ENCODE measurements around the gene ODF2. TPM values are rescaled to one million over a fixed set of nuclear protein-coding genes. Genes with fewer than 3 reads are reported as not detected.

The ODF2 gene
- total and polyA plus RNA-seq, 2 of the 8 experiments (the other 6 are each of a cell fraction or from before 2014, with no cell fraction given) = 5.6 to 17.9 TPM

GRCh38 chr9:128503870-128504269, 48.1 kb downstream of the ODF2 start:
- H2BK12ac ChIP-seq (ENCODE audit: low read depth, low read length) = no peak overlapping the region
- no peak overlapping the region for H3K18ac ChIP-seq (ENCODE audit: extremely low read depth, low read length)
- peaks cover 0 to 3% (median 0%) of the 10 kb centered on the region in 4 experiments; a peak in 3 of 7 replicates for H3K4me1 ChIP-seq (replicated peaks in 1 of 4; ENCODE audit: control insufficient read depth in 3 of 4, insufficient read depth in 4 of 4, low read length in 3 of 4)
- no peak overlapping the region for H3K56ac ChIP-seq (replicated peaks; ENCODE audit: insufficient read length, low read depth, low read length)
- CTCF ChIA-PET (ENCODE audit: partially characterized antibody) = interaction anchor here (0.6 to 1.0 kb wide), 2 partner anchors 65 to 155 kb away, joined by 3 to 4 read pairs; no protein-coding TSS in a partner anchor
- H2BK20ac ChIP-seq (ENCODE audit: low read length) = no peak overlapping the region
- no peak overlapping the region for H2AK5ac ChIP-seq (ENCODE audit: low read depth, low read length)
- H3K79me2 ChIP-seq (ENCODE audit: control insufficient read depth in 1 of 2, insufficient read depth in 2 of 2, low read length in 2 of 2) = no peaks in the 10 kb centered on the region
- 0 out of 2 replicates have a peak overlapping the region, but pooled peaks have one; percentile 71 for H4K8ac ChIP-seq (ENCODE audit: extremely low read depth, insufficient read depth, low read length)
- no peak for TF ChIP-seq RAD21 (IDR thresholded peaks at IDR 0.05 in 1 of 2, conservative IDR thresholded peaks at IDR 0.05 in 1 of 2; ENCODE audit: low read depth in 2 of 2, low read length in 2 of 2)
- H3K79me1 ChIP-seq (ENCODE audit: low read depth, low read length) = no peaks in the 10 kb centered on the region
- H3K14ac ChIP-seq (ENCODE audit: insufficient read length) = no peak overlapping the region
- no peak overlapping the region for H2BK120ac ChIP-seq (replicated peaks; ENCODE audit: low read depth, low read length)
- no peak overlapping the region for H4K91ac ChIP-seq (replicated peaks; ENCODE audit: insufficient read length, low read length)
- POLR2A ChIA-PET (ENCODE audit: partially characterized antibody) = interaction anchor here (0.8 to 2.0 kb wide), 4 partner anchors 9 to 309 kb away, joined by 3 to 7 read pairs (median 4); partner anchors contain the start of genes GOLGA2 and SWI5
- H3K23ac ChIP-seq (ENCODE audit: insufficient read length) = no peak overlapping the region
- H4K5ac ChIP-seq (ENCODE audit: insufficient read length, low read depth, low read length) = no peak overlapping the region
- peaks cover 9% of the 10 kb centered on the region; the same call in 1 of the 2 replicates for H3K23me2 ChIP-seq (ENCODE audit: low read depth, low read length)
- peaks cover 0 to 2% of the 10 kb centered on the region in 2 experiments for H4K20me1 ChIP-seq (replicated peaks in 1 of 2; ENCODE audit: control insufficient read depth in 1 of 2, insufficient read depth in 2 of 2, low read length in 2 of 2)
- WGBS, 2 experiments (ENCODE audit: extremely low coverage in 1 of 2, insufficient coverage in 1 of 2, insufficient read length in 1 of 2, insufficient replicate concordance in 2 of 2, low coverage in 1 of 2, low lambda C conversion rate in 2 of 2, missing lambda C conversion rate in 1 of 2) = 69% methylated on average over 11 of the region's 11 CpGs; no CpG with 5 or more reads in 1 of the 2 experiments
- H2BK5ac ChIP-seq (ENCODE audit: low read depth, low read length) = no peak overlapping the region
- FAIRE-seq (no peak), DNase-seq (ENCODE audit: low read depth in 1 of 2, low spot score in 2 of 2) (no peak)
- no peaks in the 10 kb centered on the region for H3K27me3 ChIP-seq (replicated peaks in 1 of 4; ENCODE audit: control insufficient read depth in 3 of 4, extremely low read depth in 1 of 4, insufficient read depth in 3 of 4, low read length in 3 of 4)
- H3K9me3 ChIP-seq (ENCODE audit: insufficient read depth in 2 of 2, low read depth in 1 of 2, low read length in 1 of 2) = no peaks in the 10 kb centered on the region
- H3K9ac ChIP-seq (replicated peaks in 1 of 4; ENCODE audit: extremely low read depth in 1 of 4, low read depth in 3 of 4, low read length in 3 of 4) = no peak overlapping the region
- no peak overlapping the region for H3K4ac ChIP-seq (replicated peaks; ENCODE audit: insufficient read length, low read depth, low read length)
- H3K4me2 ChIP-seq (ENCODE audit: insufficient read depth in 1 of 2, low read depth in 2 of 2, low read length in 2 of 2) = peak overlapping the region; percentile 90 to 92
- H3K27ac ChIP-seq (ENCODE audit: low read depth, low read length) = no peak overlapping the region
- peak overlapping the region; percentile 77 to 99 (median 94); a peak in 5 of 8 replicates for H3K4me3 ChIP-seq (ENCODE audit: extremely low read depth in 1 of 4, insufficient read depth in 2 of 4, low read depth in 3 of 4, low read length in 4 of 4)
- H3K36me3 ChIP-seq (ENCODE audit: control insufficient read depth in 2 of 4, insufficient read depth in 4 of 4, low read length in 3 of 4) = 0 out of 8 replicates have a peak, but pooled peaks cover 0 to 2% (median 0%) of the 10 kb centered on the region in 4 experiments
- H2BK15ac ChIP-seq (ENCODE audit: low read length) = no peak overlapping the region
- no peak overlapping the region for H2AFZ ChIP-seq (ENCODE audit: low read length)

Data from H1 (cell line).